HG03439 (cell line): Measurements from ENCODE around the gene ARNT2.
"Not testable (repeated sequence)": the region's sequence is repeated elsewhere in the genome, so short reads cannot be mapped to it uniquely, and the experiment has no call there.

Experiments used
- ATAC-seq: cut with Tn5 transposase; IDR thresholded peaks from one replicate; pipeline ENCODE4 v1.9.1; 2021; ENCODE audit warnings: mild to moderate bottlenecking, moderate library complexity; ENCODE audit not compliant: unreplicated experiment

The ARNT2 gene

DNA sequence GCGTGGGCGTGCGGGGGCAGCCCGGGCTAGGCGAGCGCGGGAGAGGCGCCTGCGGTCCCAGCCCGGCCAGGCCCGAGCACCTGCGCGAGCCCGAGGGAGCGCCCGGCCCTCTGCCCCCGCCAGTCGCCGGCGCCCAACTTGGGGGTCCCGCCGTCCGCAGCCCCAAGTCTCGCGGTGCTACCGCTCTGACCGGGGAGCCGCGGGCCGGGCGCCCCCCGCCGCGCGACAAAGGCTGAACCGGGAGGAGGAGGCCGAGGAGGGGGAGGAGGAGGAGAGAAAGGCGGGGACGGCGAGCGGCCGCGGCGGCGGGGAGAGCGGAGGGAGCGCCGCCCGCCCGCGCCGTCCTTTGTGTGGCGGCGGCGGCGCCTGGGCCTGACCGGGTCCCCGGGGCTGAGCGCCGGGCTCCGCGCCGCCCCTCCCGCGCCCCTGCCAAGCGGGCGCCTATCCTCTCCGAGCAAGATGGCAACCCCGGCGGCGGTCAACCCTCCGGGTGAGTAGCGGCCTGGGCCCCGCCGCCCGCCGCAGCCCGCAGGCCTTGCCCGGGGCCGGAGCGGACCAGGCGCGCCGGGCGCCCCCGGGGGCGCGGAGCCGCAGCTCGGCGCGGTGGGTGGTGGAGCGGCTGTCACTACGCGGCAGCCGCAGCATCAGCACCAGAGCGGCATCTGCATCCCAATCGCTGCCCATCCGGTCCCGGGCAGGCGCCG lies at the start of gene ARNT2:
ARNT2 (plus strand) TSS at position 326 of the 704 bp plus-strand sequence; CDS start at position 460, 134 bp downstream.
- ATAC-seq: no peak

DNA sequence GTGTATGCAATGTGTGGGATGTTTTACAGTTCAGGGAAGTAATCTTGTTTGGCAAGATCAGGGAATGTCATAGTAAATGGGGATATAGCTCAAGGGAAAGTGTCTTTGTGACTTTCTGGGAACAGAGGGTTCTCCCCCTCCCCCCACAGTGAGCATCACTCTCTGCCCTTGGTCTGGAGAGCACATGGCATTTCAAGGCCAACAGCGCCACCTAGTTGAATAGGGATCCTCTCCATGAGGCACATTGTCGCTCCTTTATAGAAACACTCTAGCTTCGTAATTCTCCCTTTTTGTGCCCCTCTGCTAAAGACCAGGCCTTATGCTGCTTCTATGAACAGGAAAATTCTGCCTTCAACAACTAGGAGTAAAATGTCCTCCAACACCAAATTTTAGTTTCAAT lies 37.1 kb upstream of the ARNT2 start:
- ATAC-seq: no peak

DNA sequence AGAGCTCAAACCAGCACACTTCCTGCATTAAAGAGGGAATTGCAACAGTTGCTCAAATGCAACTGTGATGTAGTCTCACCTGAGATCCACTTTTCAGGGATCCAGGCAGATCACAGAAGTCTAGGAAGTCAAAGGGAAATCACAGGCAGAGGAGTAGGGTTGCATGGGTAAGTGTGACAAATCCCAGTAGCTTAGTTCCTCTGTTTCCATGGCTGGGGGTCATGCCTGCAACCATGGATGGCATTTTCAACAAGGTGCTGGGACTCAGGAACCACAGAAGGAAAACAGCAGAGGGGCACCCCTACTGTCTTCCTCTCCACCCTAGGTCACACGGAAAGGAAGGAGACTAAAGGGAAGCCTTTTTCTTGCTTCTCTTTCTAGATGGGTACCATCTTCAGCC lies 36.5 kb upstream of the ARNT2 start:
- ATAC-seq: no peak

DNA sequence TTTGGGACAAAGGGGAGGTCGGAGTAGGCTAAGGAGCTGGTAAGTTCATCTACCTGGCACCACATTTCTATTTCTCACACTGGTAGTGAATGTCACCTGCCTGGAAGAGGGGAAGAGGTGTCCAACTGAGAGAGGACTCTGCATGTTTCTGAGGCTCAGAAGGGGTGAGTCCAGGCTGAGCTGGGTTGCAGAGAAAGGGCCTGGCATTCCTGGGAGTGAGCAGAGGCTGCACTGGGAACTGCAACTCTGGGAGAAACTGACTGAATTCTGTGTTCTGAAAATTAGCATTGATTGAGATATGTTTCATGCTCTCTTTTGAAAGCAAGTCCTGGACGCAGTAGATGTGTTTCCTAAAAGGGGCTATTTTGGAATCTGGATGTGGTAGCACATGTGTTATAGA lies 32.3 kb upstream of the ARNT2 start:
- no peak for ATAC-seq

DNA sequence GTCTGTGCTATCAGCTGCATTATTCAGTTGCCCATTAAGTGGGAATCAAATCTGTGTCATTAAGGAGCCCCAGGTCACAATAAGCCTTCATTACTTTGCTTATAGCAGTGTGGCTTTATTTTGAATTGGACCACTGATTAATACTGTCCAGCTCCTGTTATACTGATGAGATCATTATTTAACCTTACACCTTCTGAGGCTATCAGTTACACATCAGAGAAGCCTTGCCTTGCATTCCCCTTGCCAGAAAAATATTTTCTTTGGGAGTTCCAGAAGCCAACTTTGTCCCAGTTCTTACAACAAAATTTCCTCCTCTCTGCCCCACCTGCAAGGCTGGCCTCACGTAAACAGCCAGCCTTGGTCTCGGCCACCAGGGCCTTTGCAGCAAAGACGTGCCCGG lies 29.7 kb upstream of the ARNT2 start:
- no peak for ATAC-seq

DNA sequence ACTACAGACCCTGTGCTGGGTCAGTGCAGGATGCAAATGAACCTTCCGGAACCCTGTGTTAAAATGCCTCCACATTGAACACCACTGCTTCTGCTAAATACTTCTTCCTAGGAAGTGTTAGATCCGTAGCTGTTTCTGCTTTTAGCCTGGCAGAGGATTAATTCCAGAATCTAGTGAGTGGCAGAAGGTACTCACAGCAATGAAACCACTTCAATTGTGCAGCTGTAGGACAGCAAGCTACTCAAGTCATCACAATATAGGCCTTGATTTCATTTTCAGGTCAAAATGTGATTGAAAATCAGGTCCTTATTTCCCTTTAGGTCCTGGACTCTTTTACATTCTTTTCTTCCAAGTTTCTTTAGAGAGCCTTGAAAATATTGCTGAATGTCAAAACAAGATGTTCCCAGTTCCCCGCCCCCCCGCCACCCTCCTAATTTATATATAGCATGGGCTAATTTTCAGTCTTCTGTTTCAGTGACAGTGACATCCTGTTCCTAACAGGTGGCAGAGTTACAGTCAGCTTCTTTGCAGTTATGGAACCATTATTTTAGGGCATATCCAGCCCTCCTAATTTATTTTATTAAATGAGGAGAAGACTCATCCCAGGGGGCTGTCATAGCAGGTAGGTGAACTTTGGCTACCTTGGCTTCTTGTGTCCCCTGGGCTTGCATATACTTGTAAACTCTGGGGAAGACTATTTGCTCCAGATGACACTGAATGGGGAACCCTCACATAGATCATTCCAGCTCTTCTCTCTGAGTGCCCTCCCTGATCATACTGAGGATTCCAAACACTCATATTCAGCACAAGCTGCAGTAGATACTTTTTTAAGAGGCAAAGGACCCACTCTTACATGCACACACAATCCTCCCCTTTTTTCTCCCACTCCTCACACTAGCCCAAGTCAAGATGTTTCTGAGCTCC lies 28.0 kb upstream of the ARNT2 start:
- no peak for ATAC-seq

DNA sequence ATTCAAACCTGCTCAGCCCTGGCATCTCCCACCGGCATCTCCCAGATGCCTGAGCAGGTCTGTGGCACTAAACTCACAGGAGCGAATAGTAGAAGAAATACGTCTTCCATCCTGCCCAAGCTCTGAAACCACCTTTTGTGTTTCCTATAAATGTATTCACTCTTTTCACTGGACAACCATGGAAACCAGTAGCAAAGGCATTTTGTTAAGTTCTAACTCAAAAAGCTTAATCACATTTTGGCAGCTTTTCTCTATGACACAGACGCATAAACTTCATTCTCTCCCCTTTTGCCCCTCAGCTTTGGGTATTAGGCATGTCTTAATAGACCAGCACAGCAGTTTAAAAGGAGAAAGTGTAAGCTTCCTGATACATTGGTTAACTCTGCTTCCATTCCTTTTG lies 24.5 kb upstream of the ARNT2 start:
- no peak for ATAC-seq

DNA sequence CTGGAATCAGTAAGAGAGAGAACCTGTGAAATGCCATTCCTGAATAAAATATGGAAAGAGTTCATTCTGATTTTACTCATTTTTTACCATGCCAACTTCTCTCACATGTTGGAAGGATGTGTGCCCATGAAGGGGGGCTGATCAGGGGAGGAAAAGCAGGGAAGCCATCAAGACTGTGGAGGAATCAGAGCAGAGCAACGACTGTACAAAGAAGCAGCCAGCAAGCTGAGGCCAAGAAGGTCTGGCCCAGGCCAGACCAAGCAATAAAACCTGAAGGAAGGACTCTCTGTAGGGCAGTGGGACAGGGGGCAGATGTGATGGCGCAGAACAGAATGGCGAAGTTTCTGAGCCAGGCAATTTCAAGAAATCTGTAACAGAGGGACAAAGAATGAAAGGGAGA lies 24.0 kb upstream of the ARNT2 start:
- no peak for ATAC-seq

DNA sequence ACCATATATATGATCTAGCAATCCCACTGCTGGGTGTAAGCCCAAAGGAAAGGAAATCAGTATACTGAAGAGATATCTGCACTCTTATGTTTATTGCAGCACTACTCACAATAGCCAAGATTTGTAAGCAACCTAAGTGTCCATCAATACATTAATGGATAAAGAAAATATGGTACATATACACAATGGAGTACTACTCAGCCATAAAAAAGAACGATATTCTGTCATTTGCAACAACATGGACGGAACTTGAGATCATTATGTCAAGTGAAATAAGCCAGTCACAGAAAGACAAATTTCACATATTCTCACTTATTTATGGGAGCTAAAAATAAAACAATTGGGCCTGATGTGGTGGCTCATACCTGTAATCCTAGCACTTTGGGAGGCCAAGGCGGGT lies 21.9 kb upstream of the ARNT2 start:
- no peak for ATAC-seq

DNA sequence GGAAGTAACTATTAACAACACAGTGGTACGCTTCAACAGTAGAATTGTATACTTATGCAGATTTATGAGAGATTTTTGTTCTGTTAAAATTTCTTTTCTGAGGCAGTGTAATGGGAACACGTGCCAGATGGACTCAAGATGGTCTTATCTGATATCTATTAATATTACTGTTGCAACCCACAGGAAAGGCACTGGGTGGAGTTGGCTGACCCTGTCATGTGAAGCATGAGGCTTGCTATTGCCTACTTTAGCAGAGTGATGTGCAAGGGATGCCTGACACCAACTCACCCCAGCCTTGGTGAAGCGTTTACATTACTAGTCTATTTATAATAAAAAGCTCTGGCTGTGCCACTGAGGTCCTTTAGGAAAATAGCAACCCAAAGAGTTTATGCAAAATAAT lies 19.8 kb upstream of the ARNT2 start:
- ATAC-seq: no peak

DNA sequence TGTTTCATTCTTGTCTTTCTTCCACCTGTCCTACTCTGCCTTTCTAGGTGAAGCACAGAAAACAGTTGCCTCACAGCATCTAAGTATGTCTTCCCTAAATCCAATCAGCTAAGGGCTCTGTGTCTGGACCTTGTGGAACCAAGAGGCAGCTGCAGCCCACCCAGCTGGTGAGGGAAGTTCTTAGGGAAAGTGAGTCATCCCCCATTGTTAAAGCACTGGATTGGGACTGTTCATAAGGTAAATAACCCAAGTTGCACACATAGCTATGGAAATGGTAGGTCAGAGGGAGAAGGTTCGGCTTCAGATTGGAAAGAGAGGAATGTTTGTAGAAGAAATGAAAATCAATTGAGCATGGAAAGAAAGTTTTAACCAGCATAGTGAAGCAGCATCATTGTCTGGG lies 18.0 kb upstream of the ARNT2 start:
- ATAC-seq: no peak

DNA sequence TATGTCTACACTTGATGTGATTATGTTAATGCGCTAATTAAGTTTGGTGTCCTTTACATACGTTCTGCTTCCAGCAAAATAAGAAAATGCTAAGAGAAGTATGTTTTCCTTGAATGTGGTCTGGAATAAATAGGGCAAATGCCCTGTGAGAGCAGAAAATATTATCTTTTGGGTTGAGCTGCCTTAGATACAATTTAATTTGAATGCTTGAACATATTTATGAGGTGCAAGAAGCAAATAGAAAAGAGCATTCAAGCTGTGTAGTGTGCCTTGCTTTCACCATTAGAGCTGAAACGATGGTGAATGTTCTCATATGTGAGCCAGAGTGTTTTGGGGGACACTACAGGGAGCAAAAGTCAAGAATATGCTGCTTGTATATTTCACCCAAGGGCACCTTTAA lies 15.9 kb upstream of the ARNT2 start:
- ATAC-seq: no peak

DNA sequence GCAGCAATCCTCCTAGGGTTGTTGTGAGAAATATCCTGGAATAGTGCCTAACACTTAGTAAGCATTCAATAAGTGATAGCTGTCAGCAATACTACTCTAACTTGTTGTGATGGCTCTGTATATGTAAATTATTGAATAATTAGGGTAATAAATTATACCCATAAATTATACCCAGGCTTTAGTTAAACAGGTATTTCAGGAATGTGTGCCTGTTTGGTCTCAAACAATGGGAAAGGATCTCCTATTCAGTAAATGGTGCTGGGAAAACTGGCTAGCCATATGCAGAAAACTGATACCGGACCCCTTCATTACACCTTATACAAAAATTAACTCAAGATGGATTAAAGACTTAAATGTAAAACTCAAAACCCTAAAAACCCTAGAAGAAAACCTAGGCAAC lies 14.8 kb upstream of the ARNT2 start:
- no peak for ATAC-seq

DNA sequence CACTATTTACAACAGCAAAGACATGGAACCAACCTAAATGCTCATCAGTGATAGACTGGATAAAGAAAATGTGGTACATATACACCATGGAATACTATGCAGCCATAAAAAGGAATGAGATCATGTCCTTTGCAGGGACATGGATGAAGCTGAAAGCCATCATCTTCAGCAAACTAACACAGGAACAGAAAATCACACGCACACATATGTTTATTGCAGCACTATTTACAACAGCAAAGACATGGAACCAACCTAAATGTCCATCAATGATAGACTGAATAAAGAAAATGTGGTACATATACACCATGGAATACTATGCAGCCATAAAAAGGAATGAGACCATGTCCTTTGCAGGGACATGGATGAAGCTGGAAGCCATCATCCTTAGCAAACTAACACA lies 13.2 kb upstream of the ARNT2 start:
- ATAC-seq: not testable (repeated sequence)

DNA sequence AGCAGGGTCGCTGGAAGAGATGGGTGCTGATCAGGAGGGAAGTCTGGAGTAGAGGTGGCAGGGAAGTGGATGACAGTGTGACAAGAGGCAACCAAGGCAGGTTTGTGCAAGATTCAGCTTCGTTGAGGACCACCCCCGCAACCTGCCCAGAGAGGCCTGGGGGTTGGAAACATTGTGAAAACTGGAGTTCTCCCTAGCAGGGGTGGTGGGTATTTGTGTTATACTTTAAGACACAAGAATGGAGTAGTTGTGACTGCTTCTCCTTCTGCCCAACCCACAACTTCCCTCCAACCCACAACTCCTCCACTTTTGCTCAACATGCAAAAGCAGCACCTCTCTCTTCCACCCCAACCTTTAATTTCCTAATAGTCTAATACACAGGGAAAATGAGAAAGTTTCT lies 8.6 kb upstream of the ARNT2 start:
- no peak for ATAC-seq

DNA sequence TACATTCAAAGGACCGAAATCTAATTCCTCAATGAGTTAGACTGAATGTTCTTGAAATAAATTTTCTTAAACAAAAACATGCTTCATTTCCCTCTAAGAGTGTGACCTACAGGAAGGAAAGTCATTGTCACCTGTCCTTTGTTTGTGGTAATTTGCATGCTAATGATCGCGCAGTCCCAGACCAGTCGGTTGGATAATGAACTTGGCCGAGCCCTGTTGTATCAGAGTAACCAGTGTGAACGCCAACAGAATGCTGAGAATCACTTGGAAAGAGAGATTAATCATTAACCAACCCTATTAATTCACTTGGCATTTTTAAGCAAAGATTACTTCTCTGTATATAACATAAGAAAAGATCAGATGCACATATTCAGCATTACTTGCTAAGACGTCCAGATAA lies 8.1 kb upstream of the ARNT2 start:
- ATAC-seq: no peak

DNA sequence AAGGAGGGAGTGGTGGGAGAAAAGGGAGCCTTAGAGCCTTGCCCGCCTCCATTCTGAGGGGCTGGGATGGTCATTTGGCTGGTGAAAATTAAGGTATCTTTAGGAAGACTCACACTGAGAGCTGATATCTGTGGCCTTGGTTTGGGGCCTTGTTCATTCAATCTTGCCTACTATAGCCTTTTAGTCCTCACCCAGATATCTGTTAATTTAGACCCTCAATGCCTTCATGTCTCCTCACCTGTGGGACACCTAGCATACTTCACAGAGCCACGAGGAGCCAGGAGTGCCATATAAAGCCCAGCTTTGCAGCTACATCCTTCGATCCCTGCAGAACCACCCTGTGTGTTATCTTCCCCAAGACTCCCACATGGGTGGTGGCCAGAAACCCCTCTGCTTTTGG lies 4.7 kb upstream of the ARNT2 start:
- ATAC-seq: no peak

DNA sequence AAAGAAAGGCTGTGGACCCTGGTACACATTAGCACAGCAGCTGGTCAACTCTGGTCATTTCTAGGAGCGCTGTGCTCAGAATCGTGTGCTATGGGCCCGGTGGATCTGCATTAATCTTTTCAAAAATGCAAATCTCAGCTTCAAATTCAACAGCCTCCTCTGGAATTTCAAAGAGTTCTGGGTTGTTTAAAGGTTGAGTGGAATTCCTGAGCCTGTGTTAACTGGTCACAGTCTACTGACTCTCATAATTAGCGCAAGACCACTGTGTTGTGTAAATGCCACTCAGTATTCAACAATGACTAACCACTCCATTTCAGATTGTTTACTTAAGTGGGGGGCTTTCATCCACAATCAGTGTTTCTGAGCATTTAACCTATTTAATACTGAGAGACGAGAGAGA lies 2.7 kb upstream of the ARNT2 start:
- ATAC-seq: no peak

DNA sequence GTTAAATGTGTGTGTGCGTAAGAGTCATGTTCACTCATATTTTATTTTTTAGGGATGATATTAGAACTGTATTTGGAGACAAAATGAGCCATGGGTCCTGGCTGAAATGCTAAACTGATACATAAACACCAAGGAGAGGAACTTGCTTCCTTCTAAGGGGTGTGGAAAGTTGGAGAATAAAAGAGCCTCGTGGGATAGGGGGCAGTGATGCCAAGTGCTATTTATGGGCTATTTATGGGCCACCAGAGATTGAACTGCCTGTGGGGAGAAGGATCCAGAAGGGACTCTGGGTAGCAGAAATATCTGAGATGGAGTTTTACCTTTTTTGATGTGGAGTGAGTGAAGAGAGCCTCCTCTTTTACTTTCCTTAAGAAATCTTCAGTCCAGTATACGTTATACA lies 1.8 kb upstream of the ARNT2 start:
- ATAC-seq: no peak

DNA sequence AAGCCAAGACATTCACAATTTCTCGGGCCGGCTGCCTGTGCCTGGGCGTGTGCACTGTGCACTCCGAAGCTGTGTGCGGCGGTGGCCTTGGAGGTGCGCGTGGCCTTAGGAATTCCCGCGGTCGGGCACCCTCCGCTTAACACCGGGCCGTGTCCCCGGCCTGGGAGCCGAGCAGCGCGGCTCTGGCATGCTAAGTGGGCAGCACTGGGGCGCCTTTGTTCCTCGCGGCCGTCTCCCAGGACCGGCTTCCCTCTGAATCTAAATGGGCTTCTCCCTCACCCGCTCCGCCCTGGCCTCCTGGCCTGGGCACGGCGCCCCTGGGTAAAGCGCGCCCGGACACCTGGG lies 498 bp upstream of the ARNT2 start:
- ATAC-seq: no peak

DNA sequence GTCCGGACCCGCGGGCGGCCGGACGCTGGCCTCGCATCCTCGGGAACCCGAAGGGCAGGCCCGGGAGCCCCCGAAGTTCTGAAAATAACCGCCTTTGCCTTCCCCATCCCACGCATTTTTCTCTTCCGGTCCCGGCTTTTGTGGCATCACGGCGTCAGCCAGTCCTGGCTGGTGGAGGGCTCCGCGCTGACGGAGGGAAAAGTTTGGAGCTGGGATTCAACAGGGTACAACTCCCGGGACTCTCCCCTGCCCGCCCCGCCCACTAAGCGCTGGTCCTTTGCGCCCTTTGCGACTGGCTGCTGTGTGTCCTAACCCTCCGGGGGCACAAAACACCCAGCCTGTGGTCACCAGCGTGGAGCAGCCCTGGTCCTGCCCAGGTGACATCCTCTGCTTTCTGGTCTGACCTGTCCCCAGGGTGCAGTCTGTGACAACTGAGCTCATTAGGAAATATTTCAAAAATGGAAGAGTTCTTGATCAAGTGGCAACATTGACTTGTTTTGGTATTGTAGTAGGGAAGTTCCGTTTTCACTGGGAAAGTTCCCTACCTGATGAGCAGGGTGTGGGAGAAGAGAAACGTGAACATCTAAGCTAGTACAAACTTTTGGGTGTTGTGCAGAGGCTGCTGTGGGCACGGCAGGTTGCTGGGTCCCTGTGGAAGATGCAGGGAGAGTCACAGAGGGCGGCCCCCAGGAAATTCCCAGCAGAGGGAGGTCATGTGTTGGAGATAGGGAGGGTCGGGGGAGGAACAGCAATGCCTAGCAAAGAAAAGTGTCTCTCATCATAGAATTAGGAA lies 775 bp downstream of the ARNT2 start:
- ATAC-seq: no peak

DNA sequence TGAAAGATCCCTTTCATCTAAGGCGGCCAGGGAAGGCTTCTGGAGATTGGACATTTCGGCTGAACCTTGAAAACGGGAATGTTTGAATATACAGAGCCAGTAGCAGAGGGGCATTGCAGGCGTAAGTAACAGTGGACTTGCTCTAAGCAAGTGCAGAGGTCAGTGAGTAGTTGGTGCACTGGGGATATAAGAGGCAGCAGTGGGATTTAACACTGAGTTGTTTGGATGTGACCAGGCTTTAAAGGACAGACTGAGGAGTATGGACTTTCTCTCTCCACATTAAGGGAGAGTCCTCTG lies 1.3 kb downstream of the ARNT2 start:
- ATAC-seq: no peak
